H1 (cell line): ENCODE results near the gene ZNF654. TPM values are rescaled to one million over a fixed set of nuclear protein-coding genes. Genes with fewer than 3 reads are reported as not detected.

ENCODE experiments used
- ATF3 ChIP-seq: IDR thresholded peaks from 2 replicates; pipeline ENCODE4 v1.6.1; 2011; ENCODE audit warnings: low read depth, mild to moderate bottlenecking, low read length; ENCODE audit not compliant: insufficient read depth
- CHD2 ChIP-seq: IDR thresholded peaks from 2 replicates; pipeline ENCODE4 v1.6.1; 2012; ENCODE audit warnings: low read length, improper control_type of control experiment
- CTCF ChIP-seq, 3 experiments: IDR thresholded peaks; 1 replicate in 2 of 3; 2 replicates in 1 of 3; pipeline versions ENCODE4 v1.5.1 to v1.6.1; 2011; ENCODE audit warnings: low read length in 3 of 3, mild to moderate bottlenecking in 3 of 3, inconsistent platforms in 2 of 3, low read depth in 1 of 3, moderate library complexity in 1 of 3; ENCODE audit not compliant: insufficient read depth in 1 of 3; ENCODE audit errors: control extremely low read depth in 1 of 3
- E2F6 ChIP-seq: IDR thresholded peaks from 2 replicates; pipeline ENCODE4 v1.6.1; 2012; ENCODE audit warnings: inconsistent platforms
- EGR1 ChIP-seq: IDR thresholded peaks from 2 replicates; pipeline ENCODE4 v1.6.1; 2011; ENCODE audit warnings: low read depth, low read length, borderline replicate concordance
- EP300 ChIP-seq, 2 experiments: IDR thresholded peaks; 1 replicate in 1 of 2; 2 replicates in 1 of 2; pipeline ENCODE4 v1.6.1; 2011 to 2012; ENCODE audit warnings: low read depth in 2 of 2, low read length in 2 of 2, mild to moderate bottlenecking in 2 of 2, borderline replicate concordance in 1 of 2, inconsistent platforms in 1 of 2, moderate library complexity in 1 of 2
- EZH2 ChIP-seq: fragments of 200-600 bp; sonication (generic); IDR thresholded peaks from 2 replicates; pipeline ENCODE4 v1.7.1; 2012; ENCODE audit warnings: low read depth, mild to moderate bottlenecking, moderate library complexity, low read length, inconsistent platforms; ENCODE audit not compliant: severe bottlenecking
- FOSL1 ChIP-seq: IDR thresholded peaks from 2 replicates; pipeline ENCODE4 v1.6.1; 2011; ENCODE audit warnings: mild to moderate bottlenecking, low read depth, low read length, moderate library complexity; ENCODE audit not compliant: insufficient read depth
- GABPA ChIP-seq: IDR thresholded peaks from 2 replicates; pipeline ENCODE4 v1.6.1; 2011; ENCODE audit warnings: mild to moderate bottlenecking, low read length, moderate library complexity, borderline replicate concordance; ENCODE audit not compliant: insufficient read depth
- KDM5A ChIP-seq: fragments of 200-600 bp; IDR thresholded peaks from 2 replicates; pipeline ENCODE4 v1.7.1; 2012; ENCODE audit warnings: mild to moderate bottlenecking, low read length, inconsistent platforms, mixed read lengths
- MAX ChIP-seq: IDR thresholded peaks from 2 replicates; pipeline ENCODE4 v1.6.1; 2012; ENCODE audit warnings: inconsistent platforms
- NRF1 ChIP-seq: IDR thresholded peaks from 2 replicates; pipeline ENCODE4 v1.6.1; 2011; ENCODE audit warnings: mild to moderate bottlenecking, low read depth, low read length, improper control_type of control experiment
- RFX5 ChIP-seq: IDR thresholded peaks from 2 replicates; pipeline ENCODE4 v1.6.1; 2011; ENCODE audit warnings: low read depth, low read length, improper control_type of control experiment, borderline replicate concordance
- RXRA ChIP-seq: IDR thresholded peaks from 2 replicates; pipeline ENCODE4 v1.6.1; 2011; ENCODE audit warnings: low read depth, mild to moderate bottlenecking, low read length, moderate library complexity; ENCODE audit not compliant: insufficient read depth
- SP2 ChIP-seq: IDR thresholded peaks from 2 replicates; pipeline ENCODE4 v1.6.1; 2012; ENCODE audit warnings: mild to moderate bottlenecking, low read length, inconsistent platforms
- SP4 ChIP-seq: IDR thresholded peaks from 2 replicates; pipeline ENCODE4 v1.6.1; 2012; ENCODE audit warnings: low read length, inconsistent platforms
- TAF7 ChIP-seq: optimal IDR thresholded peaks from 2 replicates; pipeline ENCODE3; 2011; ENCODE audit warnings: low read depth, mild to moderate bottlenecking, inconsistent platforms, low read length, moderate library complexity, borderline replicate concordance
- USF2 ChIP-seq: IDR thresholded peaks from 2 replicates; pipeline ENCODE4 v1.6.1; 2011; ENCODE audit warnings: low read length, improper control_type of control experiment
- polyA plus RNA-seq, 7 experiments: library from polyadenylated mRNA; depleted of rRNA in 3 of 7; stranded (reverse) in 5 of 7; unstranded in 2 of 7; fragments of >200 nt in 5 of 7; fragments of 200-250 nt in 2 of 7; gene quantifications; 1 replicate in 5 of 7; 2 replicates in 1 of 7; 4 replicates in 1 of 7; pipeline versions ENCODE4 v1.2.1 to v1.2.3, GENCODE V29; 2011 to 2013; ENCODE audit warnings: missing spikeins in 2 of 7, mixed read lengths in 2 of 7
- total RNA-seq: library from RNA; stranded (reverse); fragmentation: NEBNext Ultra II Directional; extraction: Animal tissue kit (Norgen Biotek cat#: 25700); gene quantifications from 2 replicates; pipeline ENCODE4 v1.2.1, GENCODE V29; 2021

Gene ZNF654
- total and polyA plus RNA-seq, 2 of the 8 experiments (the other 6 are each of a cell fraction or from before 2014, with no cell fraction given): 0.47 to 5.3 TPM

- TF ChIP-seq EZH2: no peak
- TF ChIP-seq RXRA: no peak
- peak; percentile 42 for TF ChIP-seq TAF7
- TF ChIP-seq GABPA: peak; percentile 89
- peak; percentile 95 for TF ChIP-seq SP2
- peak in 1 of 2 experiments; percentile 22; a peak in 1 of 3 replicates for TF ChIP-seq EP300 (IDR thresholded peaks at IDR 0.05; ENCODE audit: borderline replicate concordance in 1 of 2, low read depth in 2 of 2, low read length in 2 of 2)
- peak; percentile 96 for TF ChIP-seq SP4
- no peak for TF ChIP-seq USF2
- TF ChIP-seq FOSL1: no peak
- no peak for TF ChIP-seq CTCF (IDR thresholded peaks at IDR 0.05; ENCODE audit: control extremely low read depth in 1 of 3, insufficient read depth in 1 of 3, low read depth in 1 of 3, low read length in 3 of 3)
- TF ChIP-seq NRF1: no peak
- TF ChIP-seq KDM5A: no peak
- TF ChIP-seq ATF3: no peak
- TF ChIP-seq E2F6: no peak
- peak; percentile 75 for TF ChIP-seq EGR1
- peak; percentile 53; the same call in 1 of the 2 replicates for TF ChIP-seq MAX
- TF ChIP-seq RFX5: no peak
- peak; percentile 95 for TF ChIP-seq CHD2
Observed at GRCh38 chr3:88058581-88059379, at the start of gene ZNF654, which contains the start of gene CGGBP1 (continued).
